Fibroblast of the conjunctiva (primary cell): Measurements from ENCODE around the gene NEDD8.

Experiments
- DNase-seq: peaks from one replicate; pipeline ENCODE4 v3.0.0-alpha.2; 2010; ENCODE audit warnings: low read depth

NEDD8 gene

DNA sequence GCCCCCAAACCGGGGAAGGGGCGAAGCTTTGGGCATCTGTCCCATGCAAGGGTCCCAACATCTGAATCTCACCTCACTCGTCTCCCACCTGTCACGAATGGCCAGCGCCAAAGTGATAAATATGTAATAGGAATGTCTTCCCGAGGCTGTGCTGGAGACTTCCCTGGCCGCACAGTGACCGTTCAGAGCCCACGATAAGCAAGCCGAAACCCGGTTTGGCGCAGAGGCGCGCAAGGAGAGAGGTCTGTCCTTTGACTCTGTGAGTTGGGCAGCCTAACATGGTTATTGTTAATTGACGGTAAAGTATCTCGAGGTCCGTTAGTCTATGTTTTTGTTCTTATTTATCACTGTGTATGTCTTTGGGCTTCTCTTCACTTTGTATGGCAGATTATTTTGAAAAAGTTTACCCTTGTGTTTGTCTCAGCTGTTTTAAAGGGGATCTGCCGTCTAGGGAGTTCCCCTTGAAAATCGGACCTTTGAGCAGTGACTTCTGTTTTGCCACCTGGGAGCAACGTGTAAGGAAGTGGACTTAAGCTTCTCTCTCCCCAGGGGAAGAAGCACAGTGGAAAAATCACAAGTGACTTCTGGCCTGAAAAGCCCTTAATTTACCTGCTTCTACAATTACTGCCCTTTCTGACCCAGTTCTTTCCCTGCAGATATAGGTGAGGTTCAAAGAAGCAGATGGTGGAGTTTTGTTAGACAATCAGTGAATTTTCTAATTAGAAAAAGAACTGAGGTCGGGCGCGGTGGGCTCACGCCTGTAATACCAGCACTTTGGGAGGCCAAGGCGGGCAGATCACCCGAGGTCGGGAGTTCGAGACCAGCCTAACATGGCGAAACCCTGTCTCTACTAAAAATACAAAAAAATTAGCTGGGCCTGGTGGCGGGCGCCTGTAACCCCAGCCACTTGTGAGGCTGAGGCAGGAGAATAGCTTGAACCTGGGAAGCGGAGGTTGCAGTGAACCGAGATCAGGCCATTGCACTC is 35.8 kb downstream of the NEDD8 start:
- DNase-seq: no peak

- peak; percentile 77 for DNase-seq
Observed at GRCh38 chr14:24195186-24196070, 36.7 kb downstream of the NEDD8 start, which contains the start of gene TM9SF1. TM9SF1 (minus strand) TSS chr14:24195441; CDS start chr14:24195019, 422 bp downstream.

DNA sequence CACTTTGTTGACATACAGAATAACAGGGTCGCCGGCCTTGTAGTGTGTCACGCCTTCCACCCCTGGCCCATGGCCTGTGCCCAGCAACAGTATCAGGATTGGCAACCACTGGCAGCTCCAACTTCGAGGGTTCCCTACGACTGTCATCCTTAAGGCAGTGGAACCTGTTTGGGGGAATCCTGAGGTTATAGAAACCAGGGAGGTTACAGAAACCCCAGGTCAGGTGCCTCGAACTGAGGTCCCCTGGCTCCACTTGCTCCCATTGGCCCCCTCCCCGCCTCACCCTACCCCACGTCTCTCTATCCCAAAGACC is 37.3 kb downstream of the NEDD8 start:
- no peak for DNase-seq

DNA sequence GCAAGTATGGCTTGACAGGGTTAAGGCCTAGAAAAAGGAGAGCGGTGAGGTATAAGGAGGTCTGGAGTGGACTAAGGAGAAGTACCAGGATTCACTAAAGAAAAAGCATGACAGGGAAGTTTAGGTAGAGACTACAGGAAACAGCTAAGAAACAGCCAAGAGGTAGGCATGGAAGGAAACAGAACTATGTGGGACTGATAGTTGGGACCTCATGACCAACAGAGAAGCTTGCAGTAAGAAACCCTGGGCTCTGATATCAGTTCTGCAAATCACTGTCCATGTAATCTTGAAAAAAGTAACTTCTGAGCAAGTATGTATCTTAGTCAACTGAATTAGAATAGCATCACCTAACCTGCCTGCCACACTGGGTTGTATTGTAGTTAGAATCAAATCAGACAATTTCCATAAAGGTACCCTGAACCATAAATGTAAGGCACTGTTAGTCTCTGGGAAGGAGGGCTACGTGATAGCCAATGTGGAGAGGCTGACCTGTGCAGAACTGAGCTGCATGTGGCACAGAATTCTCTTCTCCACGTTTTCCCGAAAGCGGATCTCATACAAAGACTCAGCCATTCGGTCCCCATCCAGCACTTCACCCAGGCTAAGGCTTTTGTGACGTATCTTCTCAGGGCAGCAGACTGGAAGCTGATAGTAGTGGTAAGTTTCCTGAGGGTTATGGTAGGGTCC is 37.8 kb downstream of the NEDD8 start:
- DNase-seq: no peak

GRCh38 chr14:24192933-24193332 is 39.2 kb downstream of the NEDD8 start:
- DNase-seq: no peak

DNA sequence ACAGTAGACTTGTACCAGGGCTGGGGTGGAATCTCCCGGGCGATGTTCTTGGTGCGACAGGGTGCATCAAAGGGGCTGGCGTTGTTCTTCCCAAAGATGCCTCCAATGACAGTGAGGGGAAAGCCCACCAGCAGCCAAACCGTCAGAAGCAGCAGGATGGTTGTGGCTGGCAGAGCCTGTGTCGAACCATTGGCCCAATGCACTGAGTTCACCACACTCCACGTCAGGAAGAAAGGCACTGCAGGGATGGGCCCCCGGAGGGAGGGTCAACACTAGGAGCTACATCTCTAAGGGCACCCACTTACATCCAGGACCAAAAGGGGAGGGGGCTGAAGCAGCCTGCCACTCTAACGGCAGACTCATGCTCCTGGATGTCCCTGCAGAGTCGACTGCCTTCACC is 41.8 kb downstream of the NEDD8 start:
- DNase-seq: no peak

DNA sequence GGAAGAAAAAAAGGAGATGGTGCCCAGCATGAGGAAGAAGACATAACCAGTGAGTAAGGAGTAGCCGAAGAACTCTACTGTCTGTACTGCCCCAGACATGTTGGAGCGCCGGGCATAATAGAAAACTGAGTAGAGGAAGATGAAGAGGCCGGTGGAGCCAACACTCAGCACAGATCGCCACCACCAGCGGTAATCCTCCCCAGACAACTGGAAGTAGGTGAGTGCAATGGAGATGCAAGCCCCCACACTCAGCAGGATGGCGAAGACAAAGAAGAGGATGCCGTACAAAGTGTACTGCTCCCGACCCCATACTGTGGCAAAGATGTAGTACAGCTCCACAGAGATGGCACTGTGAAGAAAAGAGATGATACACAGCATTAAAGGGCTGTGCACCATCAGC is 42.7 kb downstream of the NEDD8 start:
- no peak for DNase-seq

GRCh38 chr14:24189059-24189375 is 43.1 kb downstream of the NEDD8 start:
- no peak for DNase-seq

DNA sequence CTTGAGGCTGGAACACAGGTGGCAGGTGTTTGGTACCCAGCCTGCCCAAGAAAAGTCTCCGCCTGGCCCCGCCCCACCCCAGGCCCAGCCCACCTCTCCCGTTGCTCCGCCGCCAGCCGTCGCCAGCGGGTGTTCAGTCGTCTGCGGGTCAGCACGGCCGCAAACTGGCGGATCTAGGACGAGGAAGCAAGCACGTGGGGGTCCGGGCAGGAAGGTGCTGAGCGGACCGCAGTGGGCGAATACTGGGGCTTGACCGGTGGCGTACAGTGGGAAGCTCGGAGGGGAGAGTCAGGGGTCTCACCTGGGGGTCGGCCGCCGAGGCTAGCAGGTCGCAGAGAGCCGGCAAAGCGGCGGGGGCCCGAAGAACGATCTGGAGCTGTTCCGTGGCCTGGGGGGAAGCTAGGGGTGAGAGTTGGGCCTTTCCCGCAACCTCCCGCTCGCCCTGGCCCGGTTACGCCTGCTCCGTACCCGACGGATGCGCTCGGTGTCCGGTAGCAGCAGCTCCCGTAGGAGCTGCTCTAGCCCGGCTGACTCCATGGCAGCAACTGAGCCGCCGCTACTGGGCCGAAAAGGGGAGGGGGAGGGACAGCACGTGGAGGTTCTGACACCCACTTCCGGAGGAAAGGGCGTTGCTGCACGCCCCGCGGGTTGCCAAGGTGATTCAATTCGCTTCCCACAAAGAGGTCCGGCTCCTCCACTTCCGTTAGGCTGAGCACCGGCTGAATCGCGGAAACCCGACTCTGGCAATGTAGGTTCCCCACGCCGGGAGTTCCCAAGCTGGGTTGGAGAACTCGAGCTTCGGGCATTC is 43.7 kb downstream of the NEDD8 start, which contains the start of gene IPO4:
Gene IPO4 (minus strand): TSS at position 566 of the 808 bp plus-strand sequence. CDS start 29 bp downstream, at position 537.
- peak; percentile 95 for DNase-seq

GRCh38 chr14:24187539-24187915 is 44.6 kb downstream of the NEDD8 start:
- DNase-seq: no peak

GRCh38 chr14:24186831-24187538 is 45.2 kb downstream of the NEDD8 start:
- DNase-seq: no peak

DNA sequence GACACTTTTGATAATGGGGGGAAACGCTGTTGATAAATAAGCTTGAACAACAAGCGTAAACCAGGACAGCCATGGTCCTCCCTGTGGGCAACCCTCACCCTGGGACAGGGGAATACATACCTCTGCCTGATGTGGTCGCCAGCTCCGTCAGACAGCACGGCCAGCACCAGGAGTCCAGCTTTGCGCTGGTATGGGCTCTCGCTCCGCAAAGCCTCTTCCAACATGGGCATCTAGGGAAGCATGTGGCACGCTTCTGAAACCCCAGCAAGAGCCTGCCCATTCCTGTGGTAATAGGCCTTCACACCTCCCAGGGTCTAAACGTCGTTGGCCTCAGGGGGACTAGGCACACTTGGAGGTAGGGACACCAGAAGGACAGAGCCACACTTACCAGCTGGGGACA is 46.4 kb downstream of the NEDD8 start:
- no peak for DNase-seq

DNA sequence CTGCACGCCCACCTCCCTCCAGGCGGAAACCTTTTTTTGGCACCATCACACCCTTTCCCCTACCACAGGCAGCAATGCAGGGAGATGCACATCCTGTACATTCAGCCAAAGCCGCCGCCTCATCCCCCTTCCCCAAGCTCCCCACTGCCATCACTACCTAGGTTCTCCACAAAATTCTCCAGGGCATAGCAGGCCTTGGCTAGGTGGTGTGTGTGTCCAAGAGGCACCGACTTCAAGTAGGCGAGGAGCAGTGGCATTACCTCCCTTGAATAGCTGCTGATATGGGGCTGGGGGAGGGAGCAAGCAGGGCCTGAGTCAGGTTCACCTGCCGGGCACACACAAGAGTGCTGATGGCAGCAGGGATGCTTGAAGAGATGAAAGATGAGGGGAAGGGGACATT is 47.1 kb downstream of the NEDD8 start:
- DNase-seq: no peak

- no peak for DNase-seq
Observed at GRCh38 chr14:24184104-24184970, 47.8 kb downstream of the NEDD8 start.

- no peak for DNase-seq
Observed at GRCh38 chr14:24183014-24183481, 49.1 kb downstream of the NEDD8 start.

DNA sequence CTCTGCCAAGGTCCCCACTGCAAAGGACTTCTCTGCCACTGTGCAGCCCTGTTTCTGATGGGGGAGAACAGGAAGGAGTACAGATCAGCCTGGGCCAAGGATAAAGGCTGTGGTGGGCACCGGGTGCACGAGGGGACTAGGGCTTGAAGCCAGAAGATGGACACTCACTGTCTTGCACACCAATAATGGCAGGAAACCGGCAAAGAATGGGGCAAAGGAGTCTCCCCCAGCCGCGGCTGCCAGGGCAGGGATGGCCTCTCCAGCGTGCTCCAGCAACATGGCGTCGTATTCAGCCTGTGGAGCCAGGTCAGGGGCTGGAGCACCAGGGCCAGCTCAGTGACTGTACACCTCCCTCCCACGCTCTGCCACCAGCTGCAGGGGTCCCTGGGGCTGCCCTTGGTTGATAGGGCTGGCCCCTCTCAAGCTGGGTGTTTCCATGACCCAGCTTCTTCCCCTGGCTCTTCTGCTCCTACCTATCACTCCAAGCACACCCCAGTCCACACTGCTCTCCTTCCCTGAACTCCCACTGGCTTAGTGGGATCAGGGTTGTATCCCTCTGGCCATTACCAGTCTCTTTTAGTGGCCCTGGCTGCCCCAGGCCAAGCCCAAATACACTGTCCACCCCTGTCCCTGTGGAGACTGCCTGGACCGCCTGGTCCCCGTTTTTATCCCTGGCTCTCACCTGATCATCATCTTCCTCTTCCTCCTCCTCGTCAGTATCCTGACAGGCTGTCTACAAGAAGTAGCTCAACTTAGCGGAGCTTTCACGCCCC is 49.9 kb downstream of the NEDD8 start:
- DNase-seq: no peak

GRCh38 chr14:24181371-24182077 is 50.6 kb downstream of the NEDD8 start:
- no peak for DNase-seq
